Heart left ventricle (tissue), 16 donors: Measurements from ENCODE around the gene CACYBP. TPM values are rescaled to one million over a fixed set of nuclear protein-coding genes. Genes with fewer than 3 reads are reported as not detected.

Source experiments
- ATAC-seq, 4 donors: fragments of 200-7000 bp; cut with Tn5 transposase; one replicate each; pipeline ENCODE4 v1.9.1; 2020 to 2022; ENCODE audit warnings: moderate library complexity in 4 of 4, mild to moderate bottlenecking in 3 of 4, moderate number of reproducible peaks in 1 of 4
- DNase-seq, 5 donors: peaks; one replicate each; pipeline ENCODE4 v3.0.0-alpha.2; 2020
- H3K27ac ChIP-seq, 12 donors: fragments of 200-600 bp; sonication (generic) in 4 of 12; one replicate each; pipeline versions ENCODE4 v1.5.0 to v1.8.0; 2016 to 2022; ENCODE audit warnings: mild to moderate bottlenecking in 2 of 12
- H3K27me3 ChIP-seq, 9 donors: fragments of 200-600 bp; sonication (generic) in 2 of 9; one replicate each; pipeline versions ENCODE4 v1.5.1 to v1.8.0; 2016 to 2022; ENCODE audit warnings: mild to moderate bottlenecking in 3 of 9
- H3K36me3 ChIP-seq, 9 donors: fragments of 200-600 bp; sonication (generic) in 2 of 9; one replicate each; pipeline versions ENCODE4 v1.5.0 to v1.8.0; 2018 to 2022; ENCODE audit warnings: mild to moderate bottlenecking in 2 of 9
- H3K4me1 ChIP-seq, 12 donors: fragments of 200-600 bp; sonication (generic) in 4 of 12; one replicate each; pipeline versions ENCODE4 v1.5.0 to v1.8.0; 2016 to 2022; ENCODE audit warnings: mild to moderate bottlenecking in 3 of 12
- H3K4me3 ChIP-seq, 12 donors: fragments of 200-600 bp; sonication (generic) in 4 of 12; one replicate each; pipeline versions ENCODE4 v1.5.0 to v1.8.0; 2017 to 2022; ENCODE audit warnings: mild to moderate bottlenecking in 9 of 12, moderate library complexity in 4 of 12
- H3K9me3 ChIP-seq, 12 donors: fragments of 200-600 bp; sonication (generic) in 4 of 12; one replicate each; pipeline versions ENCODE4 v1.5.0 to v1.8.0; 2016 to 2022; ENCODE audit warnings: mild to moderate bottlenecking in 1 of 12
- POLR2A ChIP-seq, 2 donors: fragments of 450-650 bp; IDR thresholded peaks; one replicate each; pipeline ENCODE4 v1.6.1; 2017; ENCODE audit warnings: antibody characterized with exemption in 2 of 2, mild to moderate bottlenecking in 2 of 2, moderate library complexity in 2 of 2
- WGBS, 4 donors: extraction: QIAGEN DNeasy Blood & Tissue Kit in 2 of 4; methylation state at CpG; one replicate each; pipeline versions ENCODE4 v1.1.5 to v1.1.7; 2013 to 2018; 5-methylcytosine and 5-hydroxymethylcytosine counted together
- intact Hi-C, 10 donors: fragments of 100-400 bp; cut with DNase I; formaldehyde crosslinking; loops; one replicate each; pipeline versions ENCODE4 v1.11.1 to v1.14.2; 2022
- polyA plus RNA-seq, 2 donors: library from polyadenylated mRNA; stranded (reverse); fragments of 200-250 nt; gene quantifications; one replicate each; pipeline ENCODE4 v1.2.3, GENCODE V29; 2013
- total RNA-seq, 9 donors: library from RNA; depleted of rRNA in 2 of 9; stranded (reverse); fragments of >200 nt in 2 of 9; fragmentation: NEBNext Ultra II Directional in 3 of 9; extraction: Animal tissue kit (Norgen Biotek cat#: 25700) in 3 of 9; gene quantifications; one replicate each; pipeline versions ENCODE4 v1.1.0 to v1.2.4, GENCODE V29; 2016 to 2023
- TF ChIP-seq, protein P1 (sequence below), 12 donors: fragments of 200-600 bp; sonication (generic) in 4 of 12; IDR thresholded peaks; one replicate each; pipeline versions ENCODE4 v1.5.0 to v1.8.0; 2018 to 2022; ENCODE audit warnings: antibody characterized with exemption in 12 of 12, mild to moderate bottlenecking in 5 of 12
- donor health status: ischemic (EF 13 %, LVEDD 7.1; RV severe dilation, severe dysfunction).
- donor health status: healthy with polysubstance abuse.
- donor health status: DM: no; HTN: yes; CAD: no.
- donor health status: DM: no; HTN: no; CAD: no.
- donor health status: ischemic (EF 25% LVEDD 6.9; RV normal size, moderate dysfunction).
- donor health status: ischemic (EF 25% LVEDD 5.7; RV mildly dilated, moderate dysfunction).
- donor health status: healthy.
- donor health status: DM: yes; HTN: yes; CAD: no.
- donor health status: ischemic (EF 35%, LVEDD 5.7; RV mildly dilated, moderate dysfunction).
- donor health status: nonischemic (EF 11% LVEDD 7.7; RV severe dilation, severe dysfunction).
- donor health status: DM: yes; HTN: yes; CAD: no.
- donor health status: PGD.
- donor health status: ischemic (EF 29% LVEDD 5.4; RV normal size, mild dysfunction).
- donor health status: nonischemic (EF 23%, LVEDD 6.1; RV moderate dilation, normal function).

CACYBP gene
- total and polyA plus RNA-seq, 11 donors, result 30.1 to 170 (median 54.6) TPM

DNA sequence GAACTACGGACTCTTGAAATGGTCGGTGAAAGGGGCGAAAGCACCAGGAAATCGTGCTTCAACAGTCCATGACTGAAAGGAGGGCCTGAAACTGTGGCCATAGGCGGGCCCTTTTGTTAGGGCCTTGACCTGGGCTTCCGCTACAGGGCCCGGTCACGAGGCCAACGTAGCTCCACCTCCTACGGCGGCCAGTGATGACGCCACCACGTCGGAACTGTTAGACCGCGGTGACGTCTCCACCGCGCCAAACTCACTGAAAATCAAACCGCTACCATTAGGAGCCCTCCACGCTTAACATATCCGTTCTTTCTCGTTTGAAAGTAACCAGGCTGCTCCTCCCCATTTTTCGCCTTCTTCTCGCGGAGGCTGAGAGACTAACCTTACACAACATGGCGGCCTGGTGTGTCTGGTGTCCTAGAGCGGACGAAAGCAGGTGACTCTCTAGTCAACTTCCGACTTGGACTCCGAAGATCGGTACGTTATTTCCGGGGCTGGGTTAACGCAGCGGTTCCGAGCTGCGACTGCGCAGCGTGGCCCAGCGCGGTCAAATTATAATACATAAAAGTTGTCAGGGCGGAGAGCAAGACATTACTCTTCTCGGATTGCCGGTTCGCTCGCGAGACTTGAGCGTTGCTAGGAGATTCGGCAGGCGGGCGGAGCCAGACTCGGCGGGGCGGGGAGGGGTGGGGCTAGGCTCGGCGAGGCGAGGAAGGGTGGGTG is 371 bp upstream of the CACYBP start:
- 0 to 1% (median 1%) methylated on average over 28 to 58 of the region's 58 CpGs for WGBS, 4 donors
- Histone ChIP-seq H3K4me1 (peaks cover 0 to 50% (median 14%) of the 10 kb centered on the region in 12 donors), H3K4me3 (peak overlapping the region; percentile 52 to 94 (median 78)), H3K36me3 (no peaks in the 10 kb centered on the region), H3K9me3 (no peaks in the 10 kb centered on the region), H3K27ac (peak overlapping the region; percentile 93 to 99 (median 97)), H3K27me3 (no peaks in the 10 kb centered on the region)
- peak; percentile 92 to 96 (median 94) for ATAC-seq
- TF ChIP-seq, protein P1, sequence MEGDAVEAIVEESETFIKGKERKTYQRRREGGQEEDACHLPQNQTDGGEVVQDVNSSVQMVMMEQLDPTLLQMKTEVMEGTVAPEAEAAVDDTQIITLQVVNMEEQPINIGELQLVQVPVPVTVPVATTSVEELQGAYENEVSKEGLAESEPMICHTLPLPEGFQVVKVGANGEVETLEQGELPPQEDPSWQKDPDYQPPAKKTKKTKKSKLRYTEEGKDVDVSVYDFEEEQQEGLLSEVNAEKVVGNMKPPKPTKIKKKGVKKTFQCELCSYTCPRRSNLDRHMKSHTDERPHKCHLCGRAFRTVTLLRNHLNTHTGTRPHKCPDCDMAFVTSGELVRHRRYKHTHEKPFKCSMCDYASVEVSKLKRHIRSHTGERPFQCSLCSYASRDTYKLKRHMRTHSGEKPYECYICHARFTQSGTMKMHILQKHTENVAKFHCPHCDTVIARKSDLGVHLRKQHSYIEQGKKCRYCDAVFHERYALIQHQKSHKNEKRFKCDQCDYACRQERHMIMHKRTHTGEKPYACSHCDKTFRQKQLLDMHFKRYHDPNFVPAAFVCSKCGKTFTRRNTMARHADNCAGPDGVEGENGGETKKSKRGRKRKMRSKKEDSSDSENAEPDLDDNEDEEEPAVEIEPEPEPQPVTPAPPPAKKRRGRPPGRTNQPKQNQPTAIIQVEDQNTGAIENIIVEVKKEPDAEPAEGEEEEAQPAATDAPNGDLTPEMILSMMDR (IDR thresholded peaks at IDR 0.05), result no peak
- peak; percentile 17 to 88 for TF ChIP-seq POLR2A (IDR thresholded peaks at IDR 0.05)
- peak; percentile 97 to 99 (median 98) for DNase-seq
- intact Hi-C loops, result loop anchor here in 5 of 10 donors (5.0 to 10.0 kb wide), 3 partner anchors 227 to 745 kb away; no protein-coding TSS in a partner anchor

DNA sequence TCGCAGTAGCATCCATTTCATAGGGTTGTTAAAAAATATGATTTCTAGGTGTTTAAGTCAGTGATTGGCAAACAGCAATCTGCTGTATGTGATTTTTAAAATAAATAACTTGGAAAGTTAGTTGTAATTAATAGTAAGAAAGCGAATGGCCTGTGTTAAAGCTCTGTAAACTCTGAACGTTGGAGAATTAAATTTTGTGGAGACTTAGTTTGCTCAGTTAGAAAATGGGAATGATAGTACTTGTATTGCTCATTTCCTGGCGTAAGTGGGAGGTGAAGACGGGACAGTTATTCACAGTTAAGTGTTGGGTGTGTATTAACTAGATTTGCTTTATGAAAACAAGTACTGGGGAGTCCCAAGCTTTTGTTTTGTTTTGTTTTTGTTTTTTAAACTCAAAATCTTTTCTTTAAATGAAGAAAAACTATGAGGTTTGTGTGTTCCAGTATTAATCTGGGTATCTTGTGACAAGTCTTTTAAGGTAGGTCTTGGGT is 995 bp downstream of the CACYBP start:
- DNase-seq (no peak), ATAC-seq (no peak)
- 10 to 17% (median 14%) methylated on average over 5 of the region's 5 CpGs for WGBS, 4 donors
- no peak for TF ChIP-seq POLR2A (IDR thresholded peaks at IDR 0.05)
- TF ChIP-seq, protein P1 (IDR thresholded peaks at IDR 0.05), result no peak
- intact Hi-C loops, result loop anchor here in 1 of 10 donors (1.0 kb wide), 1 partner anchor 23 kb away; the partner anchor contains the start of gene MRPS14
- Histone ChIP-seq H3K4me1 (peaks cover 0 to 53% (median 14%) of the 10 kb centered on the region in 12 donors), H3K9me3 (no peaks in the 10 kb centered on the region), H3K36me3 (peaks cover 0 to 13% (median 6%) of the 10 kb centered on the region in 9 donors), H3K27me3 (no peaks in the 10 kb centered on the region), H3K27ac (peak overlapping the region in 7 of 12 donors; percentile 93 to 98 (median 97)), H3K4me3 (peak overlapping the region; percentile 52 to 94 (median 78))

DNA sequence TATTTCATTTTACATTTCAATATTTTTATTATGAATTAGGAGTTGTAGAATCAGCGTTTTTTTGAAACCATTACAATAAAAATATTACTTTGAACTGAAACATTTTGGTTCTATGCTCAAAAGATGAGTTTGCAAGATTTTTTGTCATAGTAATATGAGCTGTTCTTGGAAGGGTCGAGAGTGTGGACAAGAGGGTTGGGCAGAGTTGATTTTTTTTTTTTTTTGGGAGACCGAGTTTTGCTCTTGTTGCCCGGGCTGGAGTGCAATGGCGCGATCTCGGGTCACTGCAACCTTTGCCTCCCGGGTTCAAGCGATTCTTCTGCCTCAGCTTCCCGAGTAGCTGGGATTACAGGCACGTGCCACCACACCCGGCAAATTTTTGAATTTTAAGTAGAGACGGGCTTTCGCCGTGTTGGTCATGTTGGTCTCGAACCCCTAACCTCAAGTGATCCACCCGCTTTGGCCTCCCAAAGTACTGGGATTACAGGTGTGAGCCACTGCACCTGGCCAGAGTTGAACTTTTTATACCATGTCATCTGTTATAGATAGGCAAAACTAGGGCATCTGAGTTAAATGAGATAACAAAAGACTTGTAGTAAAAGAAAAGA is 3.3 kb downstream of the CACYBP start:
- ATAC-seq, result no peak
- DNase-seq, result no peak
- H3K9me3 ChIP-seq, result no peaks in the 10 kb centered on the region
- H3K27me3 ChIP-seq, result no peaks in the 10 kb centered on the region
- H3K36me3 ChIP-seq, result peaks cover 0 to 36% (median 28%) of the 10 kb centered on the region in 9 donors
- H3K4me3 ChIP-seq, result no peak overlapping the region
- H3K27ac ChIP-seq, result no peak overlapping the region
- intact Hi-C loops, result no loop called here
- H3K4me1 ChIP-seq, result peaks cover 0 to 53% (median 14%) of the 10 kb centered on the region in 12 donors
- 85 to 93% (median 92%) methylated on average over 17 of the region's 17 CpGs for WGBS, 4 donors
- TF ChIP-seq, protein P1 (IDR thresholded peaks at IDR 0.05), result no peak
- no peak for TF ChIP-seq POLR2A (IDR thresholded peaks at IDR 0.05)

GRCh38 chr1:175003521-175003920 is 3.8 kb downstream of the CACYBP start:
- Histone ChIP-seq H3K27me3 (no peaks in the 10 kb centered on the region), H3K4me3 (no peak overlapping the region), H3K4me1 (peaks cover 0 to 48% (median 14%) of the 10 kb centered on the region in 12 donors), H3K27ac (no peak overlapping the region), H3K36me3 (peaks cover 0 to 41% (median 33%) of the 10 kb centered on the region in 9 donors), H3K9me3 (no peaks in the 10 kb centered on the region)
- DNase-seq (no peak), ATAC-seq (no peak)
- 67 to 80% (median 73%) methylated on average over 2 of the region's 2 CpGs for WGBS, 4 donors
- no peak for TF ChIP-seq POLR2A (IDR thresholded peaks at IDR 0.05)
- intact Hi-C loops, result no loop called here
